Ecto neural progenitor cell (in vitro differentiated cells): ENCODE data around the gene CLIP2.
"Not testable (repeated sequence)": the region's sequence is repeated elsewhere in the genome, so short reads cannot be mapped to it uniquely, and the experiment has no call there.

Experiments
- DNase-seq: peaks from one replicate; pipeline ENCODE4 v3.0.0-alpha.2; 2018; ENCODE audit warnings: low spot score

CLIP2 gene

DNA sequence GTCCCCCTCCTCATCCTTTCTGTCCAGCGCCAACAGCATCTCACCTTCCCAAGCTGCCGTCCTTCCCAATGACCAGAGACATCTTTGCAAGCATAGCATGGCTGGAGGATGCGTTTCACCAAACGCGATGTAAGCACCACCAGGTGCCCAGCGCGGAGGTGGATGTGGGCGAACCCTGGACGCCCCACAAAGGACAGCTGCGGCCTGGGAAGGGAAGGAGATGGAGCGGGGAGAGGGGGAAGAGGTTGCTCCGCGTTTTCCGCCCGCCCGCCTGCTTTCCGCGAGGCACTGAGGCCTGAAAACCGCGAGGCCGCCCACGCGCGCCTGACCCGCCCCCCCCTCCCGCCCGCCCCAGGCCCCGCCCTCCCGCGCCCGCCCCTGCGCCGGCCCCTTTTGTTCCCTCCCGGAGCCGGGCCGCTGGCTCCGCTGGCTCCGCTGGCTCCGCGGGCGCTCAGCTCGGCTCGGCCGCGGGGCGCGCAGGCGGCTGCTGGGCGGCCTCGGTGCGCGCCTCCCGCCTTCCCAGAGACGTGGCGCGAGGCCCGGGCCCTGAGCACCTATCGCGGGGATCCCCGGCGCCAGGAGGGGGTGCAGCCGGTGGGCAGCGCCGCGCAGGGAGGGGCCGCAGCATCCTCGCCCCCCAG lies at the start of gene CLIP2:
Gene CLIP2, plus strand, starts transcription at position 390 of the 641 bp plus-strand sequence. CDS start 28,140 bp downstream, outside the sequence.
- peak; percentile 90 for DNase-seq

GRCh38 chr7:74240482-74240881 lies 48.7 kb upstream of the CLIP2 start:
- DNase-seq: no peak

DNA sequence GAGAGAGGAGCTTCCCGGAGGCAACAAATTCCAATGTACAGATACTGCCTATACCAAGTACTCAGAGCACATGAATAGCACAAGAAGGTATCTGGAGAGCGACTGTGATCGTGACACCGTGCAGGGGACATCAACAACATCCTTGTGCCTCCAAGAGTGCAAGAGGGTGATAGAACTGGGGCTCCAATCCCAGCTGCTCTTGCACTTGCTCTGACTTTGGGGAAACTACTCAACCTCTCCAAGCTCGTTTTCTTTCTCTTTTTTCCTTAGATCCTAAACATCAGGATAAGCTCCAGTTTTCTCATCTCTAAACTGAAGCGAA lies 47.1 kb upstream of the CLIP2 start:
- no peak for DNase-seq

GRCh38 chr7:74246497-74246896 lies 42.7 kb upstream of the CLIP2 start:
- DNase-seq: no peak

DNA sequence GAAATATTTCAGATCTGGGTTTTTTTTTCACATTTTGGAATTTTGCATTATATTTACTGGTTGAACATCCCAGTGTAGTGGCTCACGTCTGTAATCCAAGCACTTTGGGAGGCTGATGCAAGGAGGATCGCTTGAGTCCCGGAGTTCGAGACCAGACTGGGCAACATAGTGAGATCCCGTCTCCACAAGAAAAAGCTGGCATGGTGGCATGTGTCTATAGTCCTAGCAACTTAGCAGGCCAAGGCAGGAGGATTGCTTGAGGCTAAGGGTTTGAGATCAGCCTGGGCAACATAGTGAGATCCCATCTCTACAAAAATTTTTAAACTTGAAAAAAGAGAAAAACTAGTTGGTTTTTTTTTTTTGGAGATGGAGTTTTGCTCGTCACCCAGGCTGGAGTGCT lies 41.1 kb upstream of the CLIP2 start:
- DNase-seq: no peak

DNA sequence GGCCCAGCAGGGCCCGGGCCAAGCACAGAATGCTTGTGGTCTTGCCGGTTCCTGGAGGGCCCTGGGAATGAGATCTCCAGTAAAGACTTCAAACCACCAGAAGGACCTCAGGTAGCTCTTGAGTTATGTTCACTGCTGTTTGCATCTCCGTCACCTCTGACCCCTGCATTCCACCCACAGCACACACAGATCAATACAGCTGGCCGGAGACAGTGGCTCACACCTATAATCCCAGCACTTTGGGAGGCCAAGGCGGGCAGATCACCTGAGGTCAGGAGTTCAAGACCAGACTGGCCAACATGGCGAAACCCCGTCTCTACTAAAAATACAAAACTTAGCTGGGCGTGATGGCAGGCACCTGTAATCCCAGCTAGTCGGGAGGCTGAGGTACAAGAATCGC lies 40.1 kb upstream of the CLIP2 start:
- not testable (repeated sequence) for DNase-seq

DNA sequence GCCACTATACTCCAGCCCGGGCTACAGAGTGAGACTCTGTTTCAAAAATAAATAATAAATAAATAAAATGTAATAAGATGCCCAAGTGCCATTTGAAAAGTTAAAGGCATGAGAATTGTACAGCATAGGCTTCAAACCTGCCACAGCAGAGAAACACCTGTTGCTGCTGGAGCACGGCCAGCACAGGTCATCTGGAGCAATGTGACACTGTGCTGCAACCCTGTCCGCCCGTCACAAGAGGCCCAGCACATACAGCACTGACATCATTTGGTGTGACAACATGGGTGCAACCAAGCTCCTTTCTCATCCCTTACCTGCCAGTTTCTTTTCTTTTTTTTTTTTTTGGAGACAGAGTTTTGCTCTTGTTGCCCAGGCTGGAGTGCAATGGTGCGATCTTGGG lies 36.3 kb upstream of the CLIP2 start:
- no peak for DNase-seq

DNA sequence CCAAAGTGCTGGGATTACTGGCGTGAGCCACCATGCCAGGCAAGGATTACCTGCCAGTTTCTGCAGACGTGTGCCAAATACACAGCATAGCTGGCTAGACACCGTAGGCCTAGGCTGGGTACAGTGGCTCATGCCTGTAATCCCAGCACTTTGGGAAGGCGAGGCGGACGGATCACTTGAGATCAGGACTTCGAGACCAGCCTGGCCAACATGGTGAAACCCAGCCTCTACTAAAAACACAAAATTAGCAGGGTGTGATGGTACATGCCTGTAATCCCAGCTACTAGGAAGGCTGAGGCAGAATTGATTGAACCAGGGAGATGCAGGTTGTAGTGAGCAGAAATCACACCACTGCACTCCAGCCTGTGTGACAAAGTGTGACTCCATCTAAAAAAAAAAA lies 35.9 kb upstream of the CLIP2 start:
- DNase-seq: no peak

DNA sequence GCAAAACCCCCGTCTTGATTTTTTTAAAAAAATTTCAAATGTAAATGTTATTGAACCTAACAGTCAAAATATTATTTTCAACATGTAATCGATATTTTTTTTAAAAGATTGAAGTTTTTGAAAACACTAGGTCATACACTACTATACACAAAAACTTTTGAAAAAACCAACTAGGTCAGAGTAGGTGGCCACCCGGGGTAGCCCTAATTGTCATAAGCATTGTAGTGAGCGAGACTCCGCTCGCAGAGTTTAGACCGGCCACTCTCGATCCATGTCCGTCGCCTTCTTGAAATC lies 35.4 kb upstream of the CLIP2 start:
- DNase-seq: no peak

DNA sequence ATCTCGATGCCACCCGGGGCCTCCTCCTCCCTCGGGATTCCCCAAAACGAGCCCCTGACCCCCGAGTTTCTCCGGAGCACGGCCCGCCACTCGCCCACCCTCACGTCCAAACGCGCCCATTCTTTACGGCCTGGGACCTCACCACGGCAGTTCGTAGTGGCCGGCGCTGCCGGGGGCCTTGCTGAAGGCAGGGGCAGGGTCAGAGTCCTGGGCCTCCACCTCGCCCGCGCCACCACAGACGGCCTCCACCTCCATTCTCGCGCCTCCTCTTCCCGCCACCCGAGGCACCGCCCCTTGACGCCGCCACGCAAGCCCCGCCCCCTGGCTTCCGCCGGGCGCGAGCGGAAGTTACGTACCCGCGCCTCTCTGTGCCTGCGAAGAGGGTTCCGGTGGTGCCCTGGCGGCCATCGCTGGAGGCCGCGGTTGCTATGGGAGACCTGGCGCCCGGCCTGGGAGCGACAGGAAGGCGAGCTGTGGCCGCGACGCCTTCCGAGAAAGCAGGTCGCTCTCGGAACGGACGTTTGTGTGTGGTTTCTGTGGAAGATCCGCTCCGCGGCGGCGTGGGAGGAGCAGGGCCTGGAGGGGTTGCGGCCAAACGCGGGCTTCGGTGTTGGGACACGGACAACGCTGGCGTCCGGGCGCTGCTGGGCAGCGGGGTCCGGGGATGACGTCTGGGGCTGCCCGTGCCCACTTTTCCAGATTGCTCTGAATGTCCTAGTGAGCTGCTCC lies 34.9 kb upstream of the CLIP2 start, which contains the start of gene RFC2:
Gene RFC2, minus strand, starts transcription at position 271 of the 729 bp plus-strand sequence. Its CDS starts 16 bp downstream, at position 255.
- peak; percentile 98 for DNase-seq

DNA sequence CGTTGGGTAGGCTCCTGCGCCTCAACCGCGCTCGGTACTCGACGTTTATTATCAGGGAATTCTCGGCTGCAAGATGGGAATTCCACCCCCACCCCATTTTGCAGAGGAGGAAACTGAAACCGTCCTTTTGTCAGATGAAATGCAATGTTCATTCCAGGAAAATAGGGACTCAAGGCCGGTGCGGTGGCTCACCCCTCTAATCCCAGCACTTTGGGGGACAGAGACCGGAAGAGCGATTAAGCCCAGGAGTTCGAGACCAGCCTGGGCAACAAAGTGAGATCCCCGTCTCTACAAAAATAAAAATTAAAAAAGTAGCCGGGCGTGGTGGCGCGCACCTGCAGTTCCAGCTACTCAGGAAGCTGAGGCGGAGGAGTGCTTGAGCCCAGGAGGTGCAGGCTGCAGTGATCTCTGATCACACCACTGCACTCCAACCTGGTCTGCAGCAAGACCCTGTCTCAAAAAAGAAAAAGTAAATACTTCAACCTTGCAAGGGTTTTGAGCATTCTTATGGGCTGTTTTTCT lies 34.3 kb upstream of the CLIP2 start:
- no peak for DNase-seq

DNA sequence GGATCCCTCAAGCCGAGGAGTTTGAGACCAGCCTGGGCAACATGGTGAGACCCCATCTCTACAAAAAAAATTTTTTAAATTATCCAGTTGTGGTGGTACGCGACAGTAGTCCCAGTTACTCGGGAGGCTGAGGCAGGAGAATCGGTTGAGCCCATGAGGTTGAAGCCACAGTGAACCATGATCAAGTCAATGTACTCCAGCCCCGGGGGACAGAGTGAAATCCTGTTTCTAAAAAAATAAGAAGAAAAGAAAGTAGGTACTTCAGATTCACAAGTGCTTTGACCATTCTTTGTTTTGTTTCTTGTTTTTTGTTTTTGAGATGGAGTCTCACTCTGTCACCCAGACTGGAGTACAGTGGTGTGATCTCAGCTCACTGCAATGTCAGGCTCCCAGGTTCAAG lies 33.7 kb upstream of the CLIP2 start:
- not testable (repeated sequence) for DNase-seq

DNA sequence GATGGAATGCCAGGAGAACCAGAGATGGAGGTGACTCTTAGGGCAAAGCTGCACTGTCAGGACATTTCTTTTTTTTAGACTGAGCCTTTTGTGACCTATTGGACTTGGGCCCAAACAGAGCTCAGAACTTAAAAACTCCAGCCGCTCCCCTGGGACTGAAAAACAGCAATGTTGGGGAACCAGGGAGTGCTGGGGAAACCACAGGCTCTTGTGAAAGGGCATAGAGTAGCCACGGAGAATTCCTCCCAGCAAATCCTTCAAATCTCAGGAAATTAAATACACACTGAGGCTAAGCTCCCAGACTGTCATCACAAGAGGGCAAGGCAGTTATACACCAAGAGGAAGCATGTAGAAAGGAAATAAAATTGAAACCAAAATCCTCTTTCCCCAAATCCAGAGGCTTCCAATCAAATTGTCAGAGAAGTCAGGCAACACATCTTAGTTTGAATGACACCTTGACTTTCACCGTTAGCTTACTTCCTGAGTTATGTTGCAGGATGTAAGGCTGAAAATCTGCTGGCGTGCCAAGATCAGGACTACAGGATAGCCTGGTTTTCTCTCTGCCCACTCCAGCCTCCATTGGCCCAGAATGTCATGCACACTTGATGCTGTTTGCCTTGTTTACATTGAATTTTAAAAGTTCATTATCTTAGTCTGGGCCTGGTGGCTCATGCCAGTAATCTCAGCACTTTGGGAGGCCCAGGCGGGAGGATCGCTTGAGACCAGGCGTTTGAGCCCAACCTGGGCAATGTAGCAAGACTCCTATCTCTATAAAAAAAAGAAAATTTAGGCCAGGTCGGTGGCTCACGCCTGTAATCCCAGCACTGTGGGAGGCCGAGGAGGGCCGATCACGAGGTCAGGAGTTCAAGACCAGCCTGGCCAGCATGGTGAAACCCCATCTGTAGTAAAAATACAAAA lies 32.5 kb upstream of the CLIP2 start:
- no peak for DNase-seq

- no peak for DNase-seq
These were observed 30.6 kb upstream of the CLIP2 start for GRCh38 chr7:74258639-74259038.

DNA sequence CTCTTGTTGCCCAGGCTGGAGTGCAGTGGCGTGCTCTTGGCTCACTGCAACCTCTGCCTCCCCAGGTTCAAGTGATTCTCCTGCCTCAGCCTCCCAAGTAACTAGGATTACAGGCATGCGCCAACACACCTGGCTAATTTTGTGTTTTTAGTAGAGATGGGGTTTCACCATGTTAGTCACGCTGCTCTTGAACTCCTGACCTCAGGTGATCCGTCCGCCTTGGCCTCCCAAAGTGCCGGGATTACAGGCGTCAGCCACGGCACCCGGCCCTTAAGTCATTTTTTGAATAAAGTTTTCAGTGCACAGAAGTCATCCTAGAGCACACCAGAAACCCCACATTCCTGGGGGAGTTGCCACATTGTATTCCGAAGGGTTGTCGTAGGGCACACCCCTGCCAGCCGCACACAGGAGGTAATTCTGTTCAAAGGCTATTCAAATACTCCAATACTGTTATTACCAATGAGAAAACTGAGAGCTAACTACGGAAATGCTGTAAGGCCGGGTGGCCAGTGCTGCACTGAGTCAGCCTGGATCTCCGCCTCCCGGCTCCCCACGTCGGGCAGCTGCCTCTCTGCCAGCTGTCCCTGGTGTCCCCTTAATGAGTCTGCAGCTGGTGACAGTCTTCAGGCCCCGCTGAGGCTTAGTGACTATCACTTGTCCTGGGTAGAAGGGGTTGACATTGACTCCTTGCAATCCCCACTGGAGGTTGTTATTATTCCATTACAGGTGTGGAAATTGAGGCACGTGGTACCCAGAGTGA lies 26.4 kb upstream of the CLIP2 start:
- DNase-seq: no peak

- no peak for DNase-seq
These were observed 25.6 kb upstream of the CLIP2 start for GRCh38 chr7:74263399-74264120.

- DNase-seq: no peak
These were observed 22.8 kb upstream of the CLIP2 start for GRCh38 chr7:74266191-74266963.

DNA sequence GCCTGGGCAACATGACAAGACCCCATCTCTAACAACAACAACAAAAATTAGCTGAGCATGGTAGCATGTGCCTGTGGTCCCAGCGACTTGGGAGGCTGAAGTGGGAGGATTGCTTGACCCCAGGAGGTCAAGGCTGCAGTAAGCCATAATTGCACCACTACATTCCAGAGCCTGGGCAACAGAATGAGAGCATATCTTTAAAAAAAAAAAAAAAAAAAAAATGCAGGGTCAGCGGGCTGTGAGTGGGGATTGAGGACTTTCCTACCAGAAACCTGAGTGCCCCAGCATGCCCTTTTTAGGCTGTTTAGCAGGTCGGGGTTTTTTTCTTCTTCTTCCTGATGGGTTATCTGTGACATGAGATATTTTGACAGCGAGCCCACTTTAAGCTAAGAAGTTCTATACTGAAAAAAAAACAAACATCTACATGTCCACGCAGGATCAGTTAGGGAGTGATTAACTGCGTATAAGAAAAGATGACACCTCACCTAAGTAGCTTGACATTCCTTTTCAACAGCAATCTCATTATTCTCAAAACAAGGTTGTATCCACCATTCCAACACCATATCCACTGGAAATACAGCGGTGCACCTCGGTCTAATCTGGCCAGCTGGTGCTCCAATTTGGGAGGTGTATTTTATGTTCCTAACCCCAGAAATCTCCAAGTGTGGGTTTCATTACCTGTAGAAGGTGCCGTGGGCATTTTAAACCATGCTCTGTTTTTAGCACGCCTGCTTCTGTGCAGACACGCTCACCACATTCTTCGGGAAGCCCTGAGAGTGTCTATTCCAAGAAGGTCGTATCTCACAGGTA lies 21.2 kb upstream of the CLIP2 start:
- DNase-seq: no peak

- peak; percentile 72 for DNase-seq
These were observed 19.4 kb upstream of the CLIP2 start for GRCh38 chr7:74269757-74270277.
